T1000 (cell line): ENCODE results near the gene RAB40AL.

Experiments
- DNase-seq: peaks from one replicate; lab custom pipeline; 2025; ENCODE audit warnings: mixed read lengths; lab: John Stamatoyannopoulos, UW

RAB40AL gene

GRCh38 chrX:102983205-102983604, 46.1 kb downstream of the RAB40AL start:
- DNase-seq: no peak

GRCh38 chrX:102985192-102985591, 48.1 kb downstream of the RAB40AL start:
- no peak for DNase-seq
